K562 (cell line): ENCODE measurements around the gene COPG2. TPM values are rescaled to one million over a fixed set of nuclear protein-coding genes. Genes with fewer than 3 reads are reported as not detected.

ENCODE experiments used
- ATAC-seq: fragments of 200-7000 bp; cut with Tn5 transposase; 3 replicates; pipeline ENCODE4 v1.9.1; 2020; ENCODE audit warnings: moderate library complexity
- BruUV-seq: library from RNA; stranded (reverse); fragments of 400-500 nt; replicated peaks from 2 replicates; lab custom pipeline; 2021; lab: Mats Ljungman, UMichigan
- CTCF ChIA-PET: fragments of 300-600 bp; formaldehyde crosslinking; extraction: SDS; loops from one replicate; lab custom pipeline; 2021; ENCODE audit warnings: low intra/inter-chr PET ratio; lab: Yijun Ruan, JAX
- POLR2A ChIA-PET: fragments of 300-600, 350-650 bp; sonication (Branson Sonifier 250); formaldehyde crosslinking; extraction: SDS; loops from one replicate; lab custom pipeline; 2021; ENCODE audit warnings: antibody characterized with exemption, inconsistent platforms; lab: Yijun Ruan, JAX
- DNase-seq, 4 experiments: peaks; one replicate each; pipeline versions ENCODE4 v3.0.0 to v3.0.0-alpha.2; 2011 to 2018; ENCODE audit warnings: low spot score in 3 of 4, mixed read lengths in 3 of 4; ENCODE audit errors: extremely low read depth in 1 of 4
- FAIRE-seq: peaks from 2 replicates; lab custom pipeline; 2011; peaks lifted over from hg19 to GRCh38; lab: Jason Lieb, UNC
- H2AFZ ChIP-seq: 2 replicates; pipeline ENCODE4 v1.6.0; 2011; ENCODE audit warnings: low read depth, low read length, control low read depth, inconsistent platforms
- H3K27ac ChIP-seq: fragments of 200-600 bp; 3 replicates; pipeline ENCODE4 v1.8.0; 2011; ENCODE audit warnings: low read depth, mild to moderate bottlenecking, control low read depth, inconsistent platforms, low read length, moderate library complexity, mixed read lengths; ENCODE audit errors: extremely low read depth
- H3K27me3 ChIP-seq, 2 experiments: fragments of 300-600 bp in 1 of 2; 2 replicates in 1 of 2; 3 replicates in 1 of 2; pipeline versions ENCODE4 v1.6.0 to v1.8.0; 2011; ENCODE audit warnings: inconsistent platforms in 2 of 2, low read length in 2 of 2, mild to moderate bottlenecking in 1 of 2, mixed read lengths in 1 of 2, moderate library complexity in 1 of 2; ENCODE audit not compliant: control insufficient read depth in 2 of 2, insufficient read depth in 2 of 2
- H3K36me3 ChIP-seq: fragments of 300-600 bp; 3 replicates; pipeline ENCODE4 v1.8.0; 2011; ENCODE audit warnings: mild to moderate bottlenecking, low read length, inconsistent platforms; ENCODE audit not compliant: control insufficient read depth, insufficient read depth
- H3K4me1 ChIP-seq, 2 experiments: fragments of 200-600 bp in 1 of 2; replicated peaks in 1 of 2; 2 replicates in 1 of 2; 3 replicates in 1 of 2; pipeline versions ENCODE4 v1.5.1 to v1.8.0; 2011; ENCODE audit warnings: inconsistent platforms in 2 of 2, low read length in 2 of 2, mild to moderate bottlenecking in 1 of 2, mixed read lengths in 1 of 2, moderate library complexity in 1 of 2; ENCODE audit not compliant: control insufficient read depth in 2 of 2, insufficient read depth in 2 of 2
- H3K4me2 ChIP-seq: 2 replicates; pipeline ENCODE4 v1.6.1; 2011; ENCODE audit warnings: low read length, control low read depth, inconsistent platforms, mixed read lengths; ENCODE audit not compliant: insufficient read depth
- H3K4me3 ChIP-seq: fragments of 200-600 bp; sonication (generic), shearing (Covaris generic); 2 replicates; pipeline ENCODE4 v1.5.1; 2016; ENCODE audit warnings: control low read depth, inconsistent platforms
- H3K79me2 ChIP-seq: fragments of 200-600 bp; 3 replicates; pipeline ENCODE4 v1.8.0; 2011; ENCODE audit warnings: low read length, inconsistent platforms; ENCODE audit not compliant: control insufficient read depth, insufficient read depth
- H3K9ac ChIP-seq, 2 experiments: 2 replicates each; pipeline versions ENCODE4 v1.6.0 to v1.6.1; 2011; ENCODE audit warnings: low read depth in 2 of 2, low read length in 2 of 2, control low read depth in 1 of 2, inconsistent platforms in 1 of 2, mild to moderate bottlenecking in 1 of 2, mixed read lengths in 1 of 2; ENCODE audit not compliant: insufficient read depth in 1 of 2
- H3K9me1 ChIP-seq: one replicate; pipeline ENCODE4 v1.6.0; 2011; ENCODE audit warnings: inconsistent platforms, mild to moderate bottlenecking, low read length, moderate library complexity; ENCODE audit not compliant: control insufficient read depth, insufficient read depth
- H3K9me3 ChIP-seq: replicated peaks from 2 replicates; pipeline ENCODE4 v1.5.1; 2011; ENCODE audit warnings: low read depth, low read length, inconsistent platforms; ENCODE audit not compliant: control insufficient read depth, insufficient read depth
- H4K20me1 ChIP-seq: replicated peaks from 2 replicates; pipeline ENCODE4 v1.6.1; 2011; ENCODE audit warnings: low read length, inconsistent platforms, mixed read lengths; ENCODE audit not compliant: control insufficient read depth, insufficient read depth
- BACH1 ChIP-seq: fragments of 200-800 bp; sonication (Bioruptor generic); IDR thresholded peaks from 2 replicates; pipeline ENCODE4 v1.6.1; 2016; ENCODE audit warnings: missing genetic modification characterization, missing compliant biosample characterization
- MTF1 ChIP-seq: fragments of 250-450 bp; sonication (Bioruptor Pico); IDR thresholded peaks from 2 replicates; pipeline ENCODE4 v1.9.0; 2021; ENCODE audit warnings: moderate library complexity, mild to moderate bottlenecking, inconsistent platforms, borderline replicate concordance
- PTRF ChIP-seq: fragments of 450-650 bp; IDR thresholded peaks from 2 replicates; pipeline ENCODE4 v1.6.1; 2016; ENCODE audit warnings: mild to moderate bottlenecking, missing genetic modification characterization, missing compliant biosample characterization
- SNAPC5 ChIP-seq: fragments of 250-450 bp; sonication (Bioruptor Pico); IDR thresholded peaks from 2 replicates; pipeline ENCODE4 v1.8.0; 2021; ENCODE audit warnings: moderate library complexity, mild to moderate bottlenecking, inconsistent platforms
- TSHZ1 ChIP-seq: fragments of 250-450 bp; sonication (Bioruptor Pico); IDR thresholded peaks from 2 replicates; pipeline ENCODE4 v1.4.0; 2020; ENCODE audit warnings: mild to moderate bottlenecking, moderate library complexity
- ZBTB26 ChIP-seq: fragments of 450-650 bp; formaldehyde crosslinking; IDR thresholded peaks from 2 replicates; pipeline ENCODE4 v1.4.0; 2022; ENCODE audit warnings: missing genetic modification characterization
- WGBS: fragments of 100-300 bp; shearing (Covaris generic); methylation state at CpG from one replicate; pipeline ENCODE4 v1.1.6; 2016; ENCODE audit warnings: low coverage, mixed read lengths; ENCODE audit not compliant: insufficient coverage; ENCODE audit errors: missing lambda C conversion rate; 5-methylcytosine and 5-hydroxymethylcytosine counted together
- in situ Hi-C: fragments of 300-500 bp; cut with MboI; formaldehyde crosslinking; loops from 4 replicates; pipeline ENCODE4 v1.15.0; 2018; ENCODE audit warnings: inconsistent platforms, mixed read lengths
- intact Hi-C: fragments of 100-400 bp; cut with micrococcal nuclease; formaldehyde crosslinking; loops from 2 replicates; pipeline ENCODE4 v1.14.2; 2022
- polyA plus RNA-seq, 8 experiments: library from polyadenylated mRNA; depleted of rRNA in 4 of 8; stranded (reverse) in 5 of 8; unstranded in 3 of 8; fragments of >200 nt; fragmentation: Nextera tagmentation in 2 of 8; fragmentation: Illumina TruSeq in 1 of 8; extraction: Ambion mirVana in 2 of 8; extraction: Trizol in 1 of 8; gene quantifications; 2 replicates each; pipeline versions ENCODE4 v1.2.1 to v1.2.3, GENCODE V29; 2011 to 2014; ENCODE audit warnings: inconsistent platforms in 1 of 8, missing spikeins in 1 of 8
- total RNA-seq, 7 experiments: library from RNA; depleted of rRNA in 6 of 7; stranded (reverse); fragments of >200 nt in 6 of 7; fragmentation: Illumina TruSeq in 2 of 7; extraction: Trizol in 2 of 7; gene quantifications; 2 replicates each; pipeline versions ENCODE4 v1.2.1 to v1.2.3, GENCODE V29; 2011 to 2021; ENCODE audit warnings: low replicate concordance in 1 of 7

The COPG2 gene
- total and polyA plus RNA-seq, 9 of the 15 experiments (the other 6 are each of a cell fraction or from before 2014, with no cell fraction given) = 6.6 to 104 (median 32.5) TPM

- intact Hi-C loops (no loop called here), in situ Hi-C loops (no loop called here)
- Histone ChIP-seq H3K36me3 (no peaks in the 10 kb centered on the region), H3K4me3 (no peak overlapping the region), H3K9ac (no peak overlapping the region), H3K79me2 (no peaks in the 10 kb centered on the region), H4K20me1 (no peaks in the 10 kb centered on the region), H3K4me2 (no peak overlapping the region), H3K9me3 (no peaks in the 10 kb centered on the region), H3K27ac (no peak overlapping the region), H2AFZ (no peak overlapping the region), H3K27me3 (peaks cover 10 to 18% of the 10 kb centered on the region in 2 experiments), H3K9me1 (no peaks in the 10 kb centered on the region), H3K4me1 (no peaks in the 10 kb centered on the region)
- FAIRE-seq (no peak), DNase-seq (no peak), ATAC-seq (no peak)
- ChIA-PET CTCF (no interaction called here), POLR2A (interaction anchor here (0.6 to 0.8 kb wide), 2 partner anchors 30 to 31 kb away, joined by 3 to 4 read pairs; no protein-coding TSS in a partner anchor)
- TF ChIP-seq MTF1 (CRISPR knock-in tag) (no peak), PTRF (tag) (no peak), SNAPC5 (CRISPR knock-in tag) (no peak), ZBTB26 (CRISPR knock-in tag) (no peak)
- WGBS = 0% methylated on average over 4 of the region's 4 CpGs
- no TSS peak for BruUV-seq
These were observed 40.2 kb upstream of the COPG2 start for GRCh38 chr7:130708766-130709165.

GRCh38 chr7:130708001-130708400 is 39.5 kb upstream of the COPG2 start:
- Histone ChIP-seq H3K4me1 (no peaks in the 10 kb centered on the region), H3K4me3 (no peak overlapping the region), H3K9me1 (no peaks in the 10 kb centered on the region), H3K79me2 (no peaks in the 10 kb centered on the region), H2AFZ (no peak overlapping the region), H3K9me3 (no peaks in the 10 kb centered on the region), H3K27ac (no peak overlapping the region), H3K9ac (no peak overlapping the region), H4K20me1 (no peaks in the 10 kb centered on the region), H3K27me3 (peaks cover 8 to 16% of the 10 kb centered on the region in 2 experiments), H3K36me3 (no peaks in the 10 kb centered on the region), H3K4me2 (no peak overlapping the region)
- ATAC-seq = no peak
- WGBS = 6% methylated on average over 4 of the region's 4 CpGs
- intact Hi-C loops (no loop called here), in situ Hi-C loops (no loop called here)
- no peak for FAIRE-seq
- ChIA-PET CTCF (no interaction called here), POLR2A (no interaction called here)
- DNase-seq = no peak
- TF ChIP-seq TSHZ1 (CRISPR knock-in tag) (no peak), BACH1 (tag) (no peak)
- BruUV-seq = no TSS peak
